CD4-positive, alpha-beta T cell (primary cell): ENCODE measurements around the gene ATP13A3. TPM values are rescaled to one million over a fixed set of nuclear protein-coding genes. Genes with fewer than 3 reads are reported as not detected.

Source experiments
- ATAC-seq: fragments of 200-7000 bp; cut with Tn5 transposase; one replicate; pipeline ENCODE4 v1.10.0; 2022; ENCODE audit warnings: mild to moderate bottlenecking; ENCODE audit not compliant: poor library complexity
- CTCF ChIA-PET: fragments of 350-600 bp; sonication (Branson Sonifier 250); formaldehyde crosslinking; loops from one replicate; lab custom pipeline; 2021; ENCODE audit warnings: antibody characterized with exemption, inconsistent platforms; lab: Charles Lee
- POLR2A ChIA-PET: fragments of 350-600 bp; sonication (Branson Sonifier 250); formaldehyde crosslinking; loops from one replicate; lab custom pipeline; 2021; ENCODE audit warnings: antibody characterized with exemption, inconsistent platforms; lab: Charles Lee
- DNase-seq, 14 experiments: peaks; one replicate each; pipeline ENCODE4 v3.0.0-alpha.2; 2013 to 2020; ENCODE audit warnings: mixed read lengths in 2 of 14
- H3K27ac ChIP-seq, 2 donors: one replicate each; pipeline versions ENCODE4 v1.5.1 to v1.7.0; 2013; ENCODE audit warnings: low read length in 2 of 2, low read depth in 1 of 2, mild to moderate bottlenecking in 1 of 2
- H3K27me3 ChIP-seq, 2 experiments: 1 replicate in 1 of 2; 2 replicates in 1 of 2; pipeline versions ENCODE4 v1.6.1 to v1.7.0; 2013; ENCODE audit warnings: low read length in 2 of 2, control low read depth in 1 of 2, mild to moderate bottlenecking in 1 of 2, moderate library complexity in 1 of 2; ENCODE audit not compliant: insufficient read depth in 2 of 2, control insufficient read depth in 1 of 2
- H3K36me3 ChIP-seq: one replicate; pipeline ENCODE4 v1.6.1; 2013; ENCODE audit warnings: low read length, control low read depth; ENCODE audit not compliant: insufficient read depth
- H3K4me1 ChIP-seq: one replicate; pipeline ENCODE4 v1.6.1; 2013; ENCODE audit warnings: low read length, control low read depth; ENCODE audit not compliant: insufficient read depth
- H3K4me3 ChIP-seq: one replicate; pipeline ENCODE4 v1.5.1; 2013; ENCODE audit warnings: mild to moderate bottlenecking, low read length, moderate library complexity
- H3K9me3 ChIP-seq, 2 experiments: 1 replicate in 1 of 2; 2 replicates in 1 of 2; pipeline versions ENCODE4 v1.6.1 to v1.7.0; 2013; ENCODE audit warnings: low read length in 2 of 2, mild to moderate bottlenecking in 2 of 2, control low read depth in 1 of 2, moderate library complexity in 1 of 2; ENCODE audit not compliant: control insufficient read depth in 1 of 2, insufficient read depth in 1 of 2
- H3K27ac Mint-ChIP-seq: one replicate; pipeline ENCODE4 v1.8.0; 2020; ENCODE audit warnings: mixed read lengths
- H3K27me3 Mint-ChIP-seq: one replicate; pipeline ENCODE4 v1.8.0; 2021; ENCODE audit warnings: mixed read lengths
- H3K36me3 Mint-ChIP-seq: one replicate; pipeline ENCODE4 v1.8.0; 2021; ENCODE audit warnings: low read depth, mixed read lengths
- H3K4me1 Mint-ChIP-seq: one replicate; pipeline ENCODE4 v1.8.0; 2021; ENCODE audit warnings: low read depth, mixed read lengths
- H3K4me3 Mint-ChIP-seq: one replicate; pipeline ENCODE4 v1.8.0; 2020; ENCODE audit warnings: mild to moderate bottlenecking, mixed read lengths
- H3K9me3 Mint-ChIP-seq: one replicate; pipeline ENCODE4 v1.8.0; 2020; ENCODE audit warnings: mixed read lengths
- CTCF ChIP-seq: fragments of 200-600 bp; IDR thresholded peaks from one replicate; pipeline ENCODE4 v1.8.0; 2022; ENCODE audit warnings: antibody characterized with exemption, mild to moderate bottlenecking
- intact Hi-C, 2 experiments: fragments of 100-400 bp; cut with DNase I in 1 of 2; cut with micrococcal nuclease in 1 of 2; formaldehyde crosslinking; loops; one replicate each; pipeline versions ENCODE4 v1.15.1 to v1.9.0; 2023 to 2025; cut with DNase I, micrococcal nuclease
- total RNA-seq, 174 experiments: library from RNA in 2 of 174; stranded (reverse) in 2 of 174; gene quantifications; one replicate each; pipeline ENCODE4 v1.2.3 and lab custom pipeline; 2021 to 2026

Gene ATP13A3
- total RNA-seq, 2 experiments from 2014 or later: 46.5 to 52.7 TPM

GRCh38 chr3:194379651-194380050 is 107.2 kb downstream of the ATP13A3 start:
- H3K36me3 Mint-ChIP-seq: no peaks in the 10 kb centered on the region
- ChIA-PET POLR2A (no interaction called here), CTCF (no interaction called here)
- no peak for TF ChIP-seq CTCF
- Histone ChIP-seq H3K27ac (no peak overlapping the region), H3K4me3 (no peak overlapping the region), H3K36me3 (no peaks in the 10 kb centered on the region), H3K9me3 (peaks cover 0 to 3% of the 10 kb centered on the region in 2 experiments), H3K27me3 (peaks cover 0 to 2% of the 10 kb centered on the region in 2 experiments), H3K4me1 (no peaks in the 10 kb centered on the region)
- H3K27me3 Mint-ChIP-seq: peaks cover 6% of the 10 kb centered on the region
- ATAC-seq (no peak), DNase-seq (no peak)
- no peak overlapping the region for H3K4me3 Mint-ChIP-seq
- no peak overlapping the region for H3K27ac Mint-ChIP-seq
- no peaks in the 10 kb centered on the region for H3K4me1 Mint-ChIP-seq
- intact Hi-C loops: no loop called here
- no peaks in the 10 kb centered on the region for H3K9me3 Mint-ChIP-seq

GRCh38 chr3:194379231-194379630 is 107.6 kb downstream of the ATP13A3 start:
- no peaks in the 10 kb centered on the region for H3K36me3 ChIP-seq
- H3K9me3 ChIP-seq: peaks cover 0 to 3% of the 10 kb centered on the region in 2 experiments
- no peaks in the 10 kb centered on the region for H3K4me1 ChIP-seq
- DNase-seq (no peak), ATAC-seq (no peak)
- Mint-ChIP-seq H3K27ac (no peak overlapping the region), H3K4me1 (no peaks in the 10 kb centered on the region), H3K27me3 (peaks cover 8% of the 10 kb centered on the region), H3K9me3 (no peaks in the 10 kb centered on the region), H3K4me3 (no peak overlapping the region), H3K36me3 (no peaks in the 10 kb centered on the region)
- no peak overlapping the region for H3K27ac ChIP-seq
- ChIA-PET CTCF (no interaction called here), POLR2A (no interaction called here)
- TF ChIP-seq CTCF: no peak
- intact Hi-C loops: no loop called here
- peaks cover 0 to 2% of the 10 kb centered on the region in 2 experiments for H3K27me3 ChIP-seq
- H3K4me3 ChIP-seq: no peak overlapping the region

GRCh38 chr3:194377708-194378107 is 109.1 kb downstream of the ATP13A3 start:
- no peak overlapping the region for H3K27ac Mint-ChIP-seq
- H3K36me3 Mint-ChIP-seq: no peaks in the 10 kb centered on the region
- no peak overlapping the region for H3K27ac ChIP-seq
- no peak overlapping the region for H3K4me3 Mint-ChIP-seq
- H3K36me3 ChIP-seq: no peaks in the 10 kb centered on the region
- H3K27me3 Mint-ChIP-seq: peaks cover 11% of the 10 kb centered on the region
- no peaks in the 10 kb centered on the region for H3K4me1 Mint-ChIP-seq
- ChIA-PET CTCF (no interaction called here), POLR2A (interaction anchor here (1.2 kb wide), 1 partner anchor 19 kb away, joined by 3 read pairs; no protein-coding TSS in a partner anchor)
- H3K4me3 ChIP-seq: no peak overlapping the region
- peaks cover 0 to 2% of the 10 kb centered on the region in 2 experiments for H3K27me3 ChIP-seq
- peaks cover 0 to 3% of the 10 kb centered on the region in 2 experiments for H3K9me3 ChIP-seq
- no peak for TF ChIP-seq CTCF
- intact Hi-C loops: no loop called here
- no peaks in the 10 kb centered on the region for H3K9me3 Mint-ChIP-seq
- ATAC-seq (no peak), DNase-seq (no peak)
- no peaks in the 10 kb centered on the region for H3K4me1 ChIP-seq
